ENCODE results near the gene DGKI. TPM values are rescaled to one million over a fixed set of nuclear protein-coding genes. Genes with fewer than 3 reads are reported as not detected.

Gene DGKI
- total RNA-seq, 2 donors from 2014 or later = 4.4 to 5.9 TPM

DNA sequence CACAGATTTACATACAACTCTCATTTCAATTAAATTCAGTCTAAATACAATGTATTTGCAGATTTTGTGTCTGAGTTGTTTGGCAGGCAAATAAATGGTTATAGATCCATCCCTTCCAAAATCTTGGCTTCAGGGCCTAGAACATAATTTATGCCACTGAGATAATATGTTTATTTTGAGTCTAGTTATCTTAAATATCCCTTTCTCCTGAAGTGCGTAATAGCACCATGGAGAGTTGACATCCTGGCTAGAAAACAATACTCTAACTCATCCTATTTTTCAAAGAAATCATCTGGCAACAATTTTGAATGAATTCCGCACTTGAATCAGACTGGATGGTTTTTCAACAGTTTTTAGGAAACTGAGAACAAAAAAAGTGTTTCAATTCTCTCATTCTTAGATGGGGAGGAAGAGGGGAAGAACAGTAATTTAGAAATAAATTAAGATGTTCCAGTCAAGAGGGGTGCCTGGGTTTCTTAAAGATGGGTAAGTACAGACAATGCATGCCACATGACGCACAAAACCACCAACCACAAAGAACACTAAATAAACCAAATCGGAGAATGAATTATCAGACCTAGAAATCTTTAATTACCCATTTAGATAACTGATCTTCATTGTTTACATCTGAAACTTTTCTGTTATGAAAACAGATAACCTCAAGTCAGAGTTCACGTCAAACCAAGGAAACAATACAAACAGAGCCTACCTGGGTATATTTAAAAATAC, 274.6 kb downstream of the DGKI start:
- no peak overlapping the region for H3K27ac ChIP-seq
- no peak overlapping the region for H3K4me3 ChIP-seq
- TF ChIP-seq, protein P1, sequence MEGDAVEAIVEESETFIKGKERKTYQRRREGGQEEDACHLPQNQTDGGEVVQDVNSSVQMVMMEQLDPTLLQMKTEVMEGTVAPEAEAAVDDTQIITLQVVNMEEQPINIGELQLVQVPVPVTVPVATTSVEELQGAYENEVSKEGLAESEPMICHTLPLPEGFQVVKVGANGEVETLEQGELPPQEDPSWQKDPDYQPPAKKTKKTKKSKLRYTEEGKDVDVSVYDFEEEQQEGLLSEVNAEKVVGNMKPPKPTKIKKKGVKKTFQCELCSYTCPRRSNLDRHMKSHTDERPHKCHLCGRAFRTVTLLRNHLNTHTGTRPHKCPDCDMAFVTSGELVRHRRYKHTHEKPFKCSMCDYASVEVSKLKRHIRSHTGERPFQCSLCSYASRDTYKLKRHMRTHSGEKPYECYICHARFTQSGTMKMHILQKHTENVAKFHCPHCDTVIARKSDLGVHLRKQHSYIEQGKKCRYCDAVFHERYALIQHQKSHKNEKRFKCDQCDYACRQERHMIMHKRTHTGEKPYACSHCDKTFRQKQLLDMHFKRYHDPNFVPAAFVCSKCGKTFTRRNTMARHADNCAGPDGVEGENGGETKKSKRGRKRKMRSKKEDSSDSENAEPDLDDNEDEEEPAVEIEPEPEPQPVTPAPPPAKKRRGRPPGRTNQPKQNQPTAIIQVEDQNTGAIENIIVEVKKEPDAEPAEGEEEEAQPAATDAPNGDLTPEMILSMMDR (IDR thresholded peaks at IDR 0.05) = no peak
- H3K4me1 ChIP-seq = no peaks in the 10 kb centered on the region
- H3K9me3 ChIP-seq = no peaks in the 10 kb centered on the region
- H3K27me3 ChIP-seq = no peaks in the 10 kb centered on the region
- no peaks in the 10 kb centered on the region for H3K36me3 ChIP-seq
- DNase-seq (ENCODE audit: low spot score) = no peak

DNA sequence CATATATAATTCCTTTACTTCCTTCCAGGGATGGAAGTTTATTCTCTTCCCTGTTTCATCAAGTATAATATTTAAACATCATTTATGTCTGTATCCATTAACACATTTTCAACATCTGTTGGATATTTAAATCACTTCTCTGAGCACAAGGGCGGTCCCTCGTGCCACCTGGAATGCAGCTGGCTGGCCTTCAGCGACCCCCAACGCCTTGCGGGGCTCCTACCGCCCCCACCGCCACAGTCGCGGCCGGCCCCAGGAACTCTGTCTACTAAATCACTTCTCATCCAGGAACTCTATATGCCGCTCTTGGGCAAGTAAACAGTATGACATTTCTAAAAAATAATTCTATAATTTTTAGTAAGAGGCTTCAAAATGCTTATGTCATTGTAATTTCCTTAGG, 282.1 kb downstream of the DGKI start:
- H3K4me3 ChIP-seq = no peak overlapping the region
- H3K36me3 ChIP-seq = no peaks in the 10 kb centered on the region
- TF ChIP-seq, protein P1 (IDR thresholded peaks at IDR 0.05) = no peak
- no peaks in the 10 kb centered on the region for H3K4me1 ChIP-seq
- DNase-seq (ENCODE audit: low spot score) = no peak
- H3K27me3 ChIP-seq = no peaks in the 10 kb centered on the region
- H3K9me3 ChIP-seq = peaks cover 0 to 9% of the 10 kb centered on the region in 2 donors
- H3K27ac ChIP-seq = no peak overlapping the region

DNA sequence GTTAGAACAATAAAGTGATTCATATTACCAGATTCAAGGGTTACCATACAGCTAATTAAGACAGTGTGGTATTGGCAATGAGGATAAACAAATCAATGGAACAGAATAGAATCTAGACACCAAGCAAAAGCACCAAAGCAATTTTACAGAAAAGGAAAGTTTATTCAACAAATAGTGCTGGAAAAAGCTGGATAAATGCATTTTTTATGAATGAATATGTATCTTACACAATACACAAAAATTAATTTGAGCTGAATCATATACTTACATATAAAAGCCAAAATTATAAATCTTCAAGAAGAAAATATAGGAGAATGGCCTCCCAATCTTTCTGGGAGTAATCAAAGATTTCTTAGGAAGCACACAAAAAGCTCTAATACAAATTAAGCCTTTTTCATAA, 282.8 kb downstream of the DGKI start:
- H3K4me3 ChIP-seq = no peak overlapping the region
- TF ChIP-seq, protein P1 (IDR thresholded peaks at IDR 0.05) = no peak
- H3K27ac ChIP-seq = no peak overlapping the region
- no peaks in the 10 kb centered on the region for H3K27me3 ChIP-seq
- DNase-seq (ENCODE audit: low spot score) = no peak
- H3K9me3 ChIP-seq = peaks cover 0 to 9% of the 10 kb centered on the region in 2 donors
- H3K36me3 ChIP-seq = no peaks in the 10 kb centered on the region
- H3K4me1 ChIP-seq = no peaks in the 10 kb centered on the region

DNA sequence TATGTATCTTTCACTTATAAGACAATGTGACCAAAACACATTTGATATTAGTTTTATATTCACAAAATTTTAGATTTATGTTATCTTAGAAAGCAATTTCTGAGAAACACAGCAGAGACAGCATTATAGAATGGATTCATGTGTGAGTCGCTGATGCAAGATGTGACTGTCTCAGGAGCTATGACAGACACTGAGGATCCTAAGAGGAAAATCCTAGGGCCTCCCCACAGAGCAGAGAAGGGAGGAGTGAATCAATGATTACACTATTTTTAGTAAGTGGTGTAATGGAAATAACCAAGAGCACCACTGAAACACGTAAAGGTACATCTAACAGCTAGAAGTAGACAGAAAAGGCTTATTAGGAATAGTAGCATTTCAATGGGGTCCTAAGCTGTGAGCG, 299.3 kb downstream of the DGKI start:
- Histone ChIP-seq H3K4me3 (no peak overlapping the region), H3K9me3 (no peaks in the 10 kb centered on the region), H3K27ac (no peak overlapping the region), H3K4me1 (no peaks in the 10 kb centered on the region), H3K36me3 (no peaks in the 10 kb centered on the region), H3K27me3 (no peaks in the 10 kb centered on the region)
- TF ChIP-seq, protein P1 (IDR thresholded peaks at IDR 0.05) = no peak
- no peak for DNase-seq (ENCODE audit: low spot score)

DNA sequence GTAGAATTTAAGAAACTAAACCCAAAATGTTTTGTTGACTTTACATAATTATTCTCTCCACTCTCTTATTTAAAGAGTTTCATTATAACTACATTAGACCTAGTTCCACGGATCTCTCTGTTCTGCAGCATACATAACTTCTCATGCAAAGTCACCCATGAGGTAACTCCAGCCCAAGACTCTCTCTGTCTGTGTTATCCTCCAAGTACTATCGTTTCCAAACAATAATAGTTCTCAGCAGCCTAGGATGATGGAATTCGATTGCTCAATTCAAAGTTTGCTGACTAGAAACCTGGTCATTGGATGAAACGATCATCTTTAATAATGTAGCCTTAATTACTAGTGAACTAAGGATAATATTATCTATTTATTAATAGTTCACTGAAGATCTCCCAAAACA, 300.1 kb downstream of the DGKI start:
- H3K4me1 ChIP-seq = no peaks in the 10 kb centered on the region
- no peaks in the 10 kb centered on the region for H3K36me3 ChIP-seq
- no peaks in the 10 kb centered on the region for H3K9me3 ChIP-seq
- H3K27me3 ChIP-seq = no peaks in the 10 kb centered on the region
- no peak overlapping the region for H3K4me3 ChIP-seq
- TF ChIP-seq, protein P1 (IDR thresholded peaks at IDR 0.05) = no peak
- no peak overlapping the region for H3K27ac ChIP-seq
- DNase-seq (ENCODE audit: low spot score) = no peak

DNA sequence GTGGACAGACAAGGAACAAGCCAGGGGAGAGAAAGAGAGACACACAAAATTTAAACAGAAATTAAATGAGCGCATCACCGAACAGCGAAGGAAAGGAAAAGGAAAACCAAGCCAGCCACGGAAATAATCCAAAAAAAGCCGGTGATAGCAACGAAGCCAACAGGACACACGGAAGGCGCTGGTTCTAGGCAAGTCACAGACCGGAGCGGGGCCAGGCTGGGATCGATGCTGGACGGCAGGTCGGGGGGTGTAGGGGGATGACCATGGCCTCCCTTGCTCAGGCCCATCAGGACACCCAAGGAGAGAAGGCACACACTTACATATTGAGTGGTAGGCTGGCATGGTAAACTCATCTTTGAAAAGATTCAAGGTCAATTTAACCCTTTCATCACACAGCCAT, 300.8 kb downstream of the DGKI start:
- TF ChIP-seq, protein P1 (IDR thresholded peaks at IDR 0.05) = no peak
- H3K27ac ChIP-seq = no peak overlapping the region
- no peak for DNase-seq (ENCODE audit: low spot score)
- H3K36me3 ChIP-seq = no peaks in the 10 kb centered on the region
- no peaks in the 10 kb centered on the region for H3K4me1 ChIP-seq
- no peaks in the 10 kb centered on the region for H3K27me3 ChIP-seq
- H3K4me3 ChIP-seq = no peak overlapping the region
- H3K9me3 ChIP-seq = no peaks in the 10 kb centered on the region
